GM21619 (cell line): ENCODE measurements around the gene KLF12.

ENCODE experiments used
- ATAC-seq: cut with Tn5 transposase; IDR thresholded peaks from one replicate; pipeline ENCODE4 v1.9.1; 2021; ENCODE audit not compliant: unreplicated experiment

Gene KLF12

DNA sequence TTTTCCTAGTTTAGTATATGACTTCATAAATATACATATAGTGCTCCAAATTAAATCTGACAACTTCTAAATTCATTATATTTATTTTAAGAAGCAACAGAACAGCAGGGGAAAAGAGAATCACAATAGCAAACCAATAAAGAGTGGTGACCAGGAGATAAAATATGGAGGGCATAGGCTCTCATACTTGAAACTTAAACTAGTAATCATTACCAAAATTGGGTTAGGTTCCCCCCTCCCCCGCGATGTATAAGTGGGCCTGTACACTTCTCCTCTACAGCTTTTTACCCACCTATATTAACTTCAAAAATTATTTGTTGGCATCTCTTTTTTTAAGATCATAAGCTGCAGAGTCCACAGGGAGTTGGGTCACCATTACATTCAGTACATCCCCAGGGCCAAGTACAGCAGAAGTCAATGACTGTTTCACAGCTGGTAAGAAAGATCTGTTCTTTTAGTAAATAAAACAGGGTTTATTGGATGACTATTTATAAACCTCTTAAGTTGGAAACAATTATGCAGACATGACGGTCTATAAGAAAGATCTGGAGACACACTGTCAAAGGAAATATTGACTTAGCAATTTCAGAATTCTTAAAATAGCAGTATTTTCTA lies 29.4 kb downstream of the KLF12 start:
- no peak for ATAC-seq

DNA sequence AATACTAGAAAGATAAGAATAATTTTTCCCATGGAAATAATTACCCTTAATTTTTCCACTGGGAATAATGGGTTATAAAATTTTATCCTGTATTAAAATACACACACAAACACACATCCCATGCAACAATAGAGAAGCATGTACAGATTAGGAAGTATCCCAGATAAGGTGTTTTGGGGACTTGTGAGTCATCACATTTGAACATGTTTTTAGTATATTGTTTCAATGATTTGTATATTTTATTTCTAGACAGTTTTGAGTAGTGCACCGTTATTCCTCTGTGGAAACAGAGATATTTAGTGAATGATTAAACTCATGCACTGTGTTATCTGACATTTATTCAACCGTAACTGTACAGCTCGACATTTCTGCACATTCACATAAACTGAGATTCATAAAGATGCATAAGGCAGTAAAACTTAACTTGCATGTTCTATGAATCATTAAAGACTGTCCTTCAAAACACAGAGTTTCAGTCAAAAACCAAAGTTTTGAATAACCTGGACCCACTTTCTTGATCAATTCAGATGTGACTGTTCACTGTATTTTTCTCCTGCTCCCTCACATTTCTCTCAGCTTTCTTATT lies 30.1 kb downstream of the KLF12 start:
- ATAC-seq = peak; percentile 48

DNA sequence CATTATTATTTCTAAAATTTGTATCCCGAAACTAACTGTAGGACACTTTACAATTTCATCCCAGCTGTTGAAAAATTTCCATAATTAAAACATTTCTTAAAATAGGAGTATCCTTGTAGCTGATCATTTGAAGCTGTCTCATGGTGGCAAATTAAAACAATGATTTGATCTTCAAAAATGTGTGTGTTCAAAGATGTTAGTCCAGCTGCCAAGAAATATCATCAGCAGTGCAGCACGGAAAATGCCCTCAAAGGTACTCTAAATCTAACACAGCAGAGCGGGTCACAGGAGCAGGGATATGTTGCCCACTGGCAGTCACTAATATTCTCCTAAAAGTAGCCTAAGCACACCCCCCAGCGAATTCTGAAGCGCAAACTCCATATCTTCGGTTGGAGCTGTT lies 31.0 kb downstream of the KLF12 start:
- no peak for ATAC-seq

DNA sequence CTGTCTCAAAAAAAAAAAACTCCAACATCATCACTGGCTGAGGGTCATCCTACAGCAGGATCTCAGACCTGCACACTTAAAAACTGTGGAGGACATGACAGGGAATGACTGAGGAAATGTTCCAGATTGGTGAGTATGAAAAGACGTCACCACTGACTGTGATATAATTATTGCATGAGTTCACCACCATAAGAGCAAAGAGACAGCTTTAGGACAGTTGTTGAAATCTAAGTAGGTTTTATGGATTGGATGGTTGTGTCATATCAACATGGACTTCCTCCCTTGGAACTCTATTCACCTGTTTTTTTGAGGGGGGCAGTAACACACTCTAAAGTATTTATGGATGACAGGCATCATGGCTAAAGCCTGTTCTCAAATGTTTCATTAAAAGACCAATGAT lies 31.5 kb downstream of the KLF12 start:
- no peak for ATAC-seq

DNA sequence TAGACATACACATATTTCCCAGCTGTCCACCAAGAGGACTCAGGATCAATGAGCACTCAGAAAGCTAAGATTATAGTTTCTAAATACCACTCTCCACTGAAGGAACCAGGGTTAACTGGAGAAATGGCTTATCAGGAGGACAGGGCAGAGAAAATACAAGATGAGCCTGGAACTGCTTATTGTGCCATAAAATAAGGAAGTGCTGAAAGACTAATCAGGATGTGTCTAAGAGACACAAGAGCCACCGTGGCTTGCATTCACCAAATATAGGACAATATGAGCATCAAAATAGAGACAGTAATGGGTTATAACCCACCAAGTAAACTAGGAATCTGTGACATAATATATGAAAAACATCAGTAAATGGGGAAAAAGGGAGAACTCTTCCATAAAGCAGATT lies 32.8 kb downstream of the KLF12 start:
- ATAC-seq = no peak

GRCh38 chr13:74098077-74098476 lies 36.1 kb downstream of the KLF12 start:
- ATAC-seq = no peak

DNA sequence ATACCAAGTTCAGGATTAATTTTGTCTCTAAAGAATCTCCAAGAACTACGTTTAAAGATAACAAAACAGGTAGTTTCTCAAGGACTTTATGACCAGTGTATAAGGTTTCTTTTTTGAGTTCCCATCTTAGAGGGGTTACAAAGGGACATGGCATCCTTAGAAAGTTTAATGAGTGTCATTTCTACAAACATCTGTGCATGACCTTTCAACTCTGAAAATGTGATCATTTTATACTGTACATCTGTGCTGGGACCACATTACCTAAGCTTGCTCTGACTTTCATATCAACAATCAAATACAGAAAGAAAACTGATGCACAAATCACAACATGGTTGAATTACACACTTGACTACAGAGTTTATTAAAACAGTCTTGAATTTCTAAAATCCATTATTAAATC lies 37.1 kb downstream of the KLF12 start:
- no peak for ATAC-seq

- ATAC-seq = no peak
Measured at GRCh38 chr13:74093691-74094090, 40.5 kb downstream of the KLF12 start.

GRCh38 chr13:74092711-74093110 lies 41.5 kb downstream of the KLF12 start:
- ATAC-seq = no peak

- no peak for ATAC-seq
Measured at GRCh38 chr13:74090869-74091605, 43.2 kb downstream of the KLF12 start.

DNA sequence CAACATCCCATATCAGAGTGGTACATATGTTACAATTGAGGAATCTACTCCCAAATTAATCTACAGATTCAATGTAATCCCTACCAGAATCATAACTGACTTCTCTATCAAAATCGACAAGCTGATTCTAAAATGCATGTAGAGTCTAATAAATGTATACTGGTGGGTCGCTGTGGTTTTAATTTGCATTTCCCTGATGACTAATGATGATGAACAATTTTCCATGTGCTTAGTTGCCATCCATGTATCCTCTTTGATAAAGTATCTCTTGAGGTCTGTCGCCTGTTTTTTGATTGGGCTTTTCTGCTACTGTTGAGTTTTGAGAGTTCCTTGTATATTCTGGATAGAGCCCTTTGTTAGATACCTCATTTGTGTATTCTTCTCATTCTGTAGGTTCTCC lies 43.8 kb downstream of the KLF12 start:
- ATAC-seq = no peak

DNA sequence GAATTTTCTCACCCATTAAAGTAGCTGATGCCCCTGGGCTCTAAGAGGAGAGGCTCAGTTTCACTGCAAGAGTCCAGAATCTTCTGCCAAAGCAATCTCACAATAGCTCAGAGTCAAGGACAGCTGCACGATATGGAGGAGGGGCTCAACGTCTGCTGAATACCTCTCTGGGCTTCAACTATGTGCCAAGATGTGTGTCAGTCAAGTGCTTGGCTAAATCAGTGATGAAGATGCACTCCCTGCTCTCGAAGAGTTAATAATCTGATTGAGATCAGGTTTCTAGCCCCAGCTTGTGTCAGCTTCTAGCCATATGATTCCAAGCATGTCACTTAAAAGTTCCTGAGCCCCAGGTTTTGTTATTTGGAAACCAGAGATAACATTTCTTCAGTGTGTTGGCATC lies 46.8 kb downstream of the KLF12 start:
- no peak for ATAC-seq
